ENCODE results near the gene TEX52. TPM values are rescaled to one million over a fixed set of nuclear protein-coding genes. Genes with fewer than 3 reads are reported as not detected.

Gene TEX52
- total and polyA plus RNA-seq, 8 donors = not detected

DNA sequence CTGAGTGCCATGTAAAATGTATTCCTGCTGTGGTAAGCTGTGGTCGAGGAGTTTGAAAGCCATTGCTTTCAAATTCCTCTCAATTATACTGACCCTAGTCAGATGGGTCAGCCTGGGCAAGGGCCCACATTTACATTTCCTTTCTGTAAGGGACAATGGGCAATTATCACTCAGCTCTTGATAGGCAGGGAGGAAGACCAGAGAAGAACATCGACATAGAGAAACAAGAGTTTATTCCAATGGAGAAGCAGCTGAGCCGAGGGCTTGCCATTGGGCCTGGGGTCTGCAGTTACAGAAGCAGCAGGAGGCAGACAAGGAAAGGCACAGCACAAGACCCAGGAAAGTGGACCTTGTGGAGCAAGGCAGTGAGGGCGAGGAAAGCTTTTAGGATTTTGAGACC is 31.7 kb downstream of the TEX52 start:
- DNase-seq = no peak
- TF ChIP-seq POLR2A (IDR thresholded peaks at IDR 0.05) (no peak), CTCF (IDR thresholded peaks at IDR 0.05) (no peak), EP300 (IDR thresholded peaks at IDR 0.05) (no peak), POLR2AphosphoS5 (IDR thresholded peaks at IDR 0.05) (no peak)
- Histone ChIP-seq H3K4me1 (no peaks in the 10 kb centered on the region), H3K27me3 (no peaks in the 10 kb centered on the region), H3K36me3 (peaks cover 65 to 100% (median 100%) of the 10 kb centered on the region in 4 donors), H3K4me3 (no peak overlapping the region), H3K27ac (no peak overlapping the region), H3K9me3 (no peaks in the 10 kb centered on the region)
- WGBS, 5 donors = 75 to 88% (median 78%) methylated on average over 4 of the region's 4 CpGs
- intact Hi-C loops (cut with DNase I; ENCODE audit: low total_unique reads) = no loop called here

DNA sequence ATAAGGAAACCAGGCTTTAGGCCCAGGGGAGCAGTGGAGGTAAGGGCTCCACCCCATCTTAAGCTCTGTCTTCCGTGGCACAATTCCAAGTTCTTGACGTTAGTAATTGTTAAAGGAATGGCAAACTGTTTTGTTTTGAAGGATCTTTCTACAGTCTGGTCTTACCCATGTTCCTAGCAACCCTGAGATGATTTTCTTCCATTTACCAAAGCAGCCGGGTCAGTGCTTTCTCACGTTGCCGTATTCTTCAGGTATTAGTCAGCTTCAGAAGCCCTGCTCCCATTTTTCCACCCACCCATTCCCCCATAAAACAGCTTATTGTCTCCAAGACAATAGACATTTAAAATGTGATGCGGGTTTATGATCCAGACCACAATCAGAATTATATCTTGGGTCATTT is 32.3 kb downstream of the TEX52 start:
- H3K27me3 ChIP-seq = no peaks in the 10 kb centered on the region
- no peak for TF ChIP-seq POLR2AphosphoS5 (IDR thresholded peaks at IDR 0.05)
- TF ChIP-seq EP300 (IDR thresholded peaks at IDR 0.05) = no peak
- no peak for TF ChIP-seq CTCF (IDR thresholded peaks at IDR 0.05)
- no peak for TF ChIP-seq POLR2A (IDR thresholded peaks at IDR 0.05)
- H3K9me3 ChIP-seq = no peaks in the 10 kb centered on the region
- peaks cover 65 to 100% (median 100%) of the 10 kb centered on the region in 4 donors for H3K36me3 ChIP-seq
- no peak overlapping the region for H3K4me3 ChIP-seq
- H3K27ac ChIP-seq = no peak overlapping the region
- intact Hi-C loops (cut with DNase I; ENCODE audit: low total_unique reads) = no loop called here
- no peak for DNase-seq
- WGBS, 5 donors = 76 to 83% (median 80%) methylated on average over 6 of the region's 6 CpGs
- no peaks in the 10 kb centered on the region for H3K4me1 ChIP-seq

- no peak overlapping the region for H3K27ac ChIP-seq
- 81 to 87% (median 85%) methylated on average over 7 of the region's 7 CpGs for WGBS, 5 donors
These were observed 33.4 kb downstream of the TEX52 start for GRCh38 chr12:2823483-2823882.

DNA sequence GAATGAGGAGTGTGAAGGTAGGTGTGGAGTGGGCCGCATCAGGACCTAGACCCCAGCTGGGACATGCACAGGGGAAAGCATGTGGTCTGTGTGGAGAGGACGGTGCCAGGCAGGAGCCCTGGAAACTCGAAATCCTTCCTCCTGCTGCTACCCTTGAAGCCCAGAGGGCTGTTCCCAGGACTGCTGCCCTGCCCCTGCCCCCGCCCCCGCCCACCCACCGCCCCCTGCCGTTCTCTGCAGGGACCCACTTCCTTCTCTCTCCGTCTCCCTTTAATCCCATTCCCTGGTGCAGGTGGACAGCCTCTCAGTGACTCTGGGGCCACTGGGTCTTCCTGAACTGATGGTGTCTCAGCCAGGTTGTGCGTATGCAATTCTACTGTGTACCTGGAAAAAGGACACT is 36.4 kb downstream of the TEX52 start:
- H3K4me1 ChIP-seq = peaks cover 0 to 1% (median under 1%) of the 10 kb centered on the region in 4 donors
- TF ChIP-seq EP300 (IDR thresholded peaks at IDR 0.05) (no peak), CTCF (IDR thresholded peaks at IDR 0.05) (no peak), POLR2A (IDR thresholded peaks at IDR 0.05) (no peak), POLR2AphosphoS5 (IDR thresholded peaks at IDR 0.05) (no peak)
- no peaks in the 10 kb centered on the region for H3K9me3 ChIP-seq
- H3K27ac ChIP-seq = no peak overlapping the region
- peaks cover 63 to 99% (median 94%) of the 10 kb centered on the region in 4 donors for H3K36me3 ChIP-seq
- DNase-seq = no peak
- no peaks in the 10 kb centered on the region for H3K27me3 ChIP-seq
- H3K4me3 ChIP-seq = no peak overlapping the region
- 78 to 90% (median 82%) methylated on average over 5 to 9 of the region's 9 CpGs for WGBS, 5 donors
- intact Hi-C loops (cut with DNase I; ENCODE audit: low total_unique reads) = no loop called here

More at GRCh38 chr12:2823483-2823882, 33.4 kb downstream of the TEX52 start:
- Histone ChIP-seq H3K4me3 (no peak overlapping the region), H3K9me3 (no peaks in the 10 kb centered on the region), H3K4me1 (no peaks in the 10 kb centered on the region), H3K27me3 (no peaks in the 10 kb centered on the region), H3K36me3 (peaks cover 71 to 100% (median 99%) of the 10 kb centered on the region in 4 donors)
- no peak for TF ChIP-seq CTCF (IDR thresholded peaks at IDR 0.05)
- TF ChIP-seq POLR2A (IDR thresholded peaks at IDR 0.05) = no peak
- TF ChIP-seq EP300 (IDR thresholded peaks at IDR 0.05) = no peak
- TF ChIP-seq POLR2AphosphoS5 (IDR thresholded peaks at IDR 0.05) = no peak
- DNase-seq = no peak
- intact Hi-C loops (cut with DNase I; ENCODE audit: low total_unique reads) = no loop called here
